ENCODE results near the gene ACO2. TPM values are rescaled to one million over a fixed set of nuclear protein-coding genes. Genes with fewer than 3 reads are reported as not detected.
A peak's percentile ranks its signal among the peaks of the same experiment; 100 is the strongest.

The ACO2 gene
- polyA plus RNA-seq, 2 donors = 22.6 to 59.7 TPM

- WGBS, 2 donors = 66 to 67% methylated on average over 12 of the region's 12 CpGs
- H3K36me3 ChIP-seq (ENCODE audit: control insufficient read depth in 2 of 2, insufficient read depth in 2 of 2, low read length in 1 of 2) = peaks cover 15 to 72% of the 10 kb centered on the region in 2 donors
- H3K4me3 ChIP-seq (ENCODE audit: low read depth in 1 of 2, low read length in 2 of 2) = no peak overlapping the region
- H3K9me3 ChIP-seq (ENCODE audit: control insufficient read depth in 2 of 2, insufficient read depth in 1 of 2, low read depth in 1 of 2, low read length in 1 of 2) = no peaks in the 10 kb centered on the region
- H3K27ac ChIP-seq (ENCODE audit: low read depth in 2 of 2, low read length in 1 of 2) = peak overlapping the region; percentile 47 to 87
- no peaks in the 10 kb centered on the region for H3K27me3 ChIP-seq (ENCODE audit: control insufficient read depth in 1 of 2, insufficient read depth in 2 of 2, low read length in 2 of 2)
- peaks cover 3 to 18% of the 10 kb centered on the region in 2 donors for H3K4me1 ChIP-seq (ENCODE audit: control insufficient read depth in 2 of 2, insufficient read depth in 2 of 2, low read length in 1 of 2)
These were observed 57.4 kb downstream of the ACO2 start for GRCh38 chr22:41526226-41526829.

DNA sequence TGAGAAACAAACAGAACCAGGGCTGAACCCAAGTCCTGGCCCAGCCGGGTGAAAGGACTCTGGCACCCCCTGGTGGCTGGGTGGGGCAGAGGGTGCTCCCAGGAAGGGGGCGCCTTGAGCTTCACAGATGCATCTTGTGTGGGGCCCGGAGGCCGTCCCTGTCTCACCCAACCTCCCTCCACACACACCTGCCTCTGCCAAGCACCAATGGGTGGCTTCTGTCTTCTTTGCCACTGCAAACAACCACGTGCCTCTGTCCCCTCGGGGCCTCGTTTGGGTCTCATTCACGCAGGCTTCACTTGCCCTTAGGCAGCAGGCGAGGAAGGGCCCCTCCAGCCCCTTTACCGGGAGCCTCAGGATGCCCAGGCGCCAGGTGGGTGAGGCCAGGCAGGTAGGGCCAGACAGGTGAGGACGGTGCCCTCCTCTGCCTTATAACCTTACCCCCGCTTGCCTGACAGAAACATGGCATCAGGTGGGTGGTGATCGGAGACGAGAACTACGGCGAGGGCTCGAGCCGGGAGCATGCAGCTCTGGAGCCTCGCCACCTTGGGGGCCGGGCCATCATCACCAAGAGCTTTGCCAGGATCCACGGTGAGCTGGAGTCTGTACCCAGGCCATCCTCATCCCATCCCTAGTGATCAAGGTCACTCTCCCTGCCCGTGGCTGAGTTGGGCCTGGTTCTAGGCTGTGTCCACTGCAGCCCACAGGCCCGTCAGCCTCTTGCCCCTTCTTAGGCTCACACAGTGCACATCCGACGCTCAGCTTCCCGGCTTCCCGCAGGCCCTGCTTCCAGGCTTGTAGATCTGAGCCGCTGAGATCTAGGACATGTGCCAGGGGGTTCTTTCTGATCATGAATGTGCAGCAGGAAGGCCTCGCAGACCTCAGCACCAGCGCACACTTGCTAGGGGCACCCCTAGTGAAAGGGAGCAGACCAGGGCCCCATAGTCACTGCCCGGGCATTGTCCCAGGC, 58.2 kb downstream of the ACO2 start:
- no peaks in the 10 kb centered on the region for H3K9me3 ChIP-seq (ENCODE audit: control insufficient read depth in 2 of 2, insufficient read depth in 1 of 2, low read depth in 1 of 2, low read length in 1 of 2)
- peaks cover 3 to 18% of the 10 kb centered on the region in 2 donors for H3K4me1 ChIP-seq (ENCODE audit: control insufficient read depth in 2 of 2, insufficient read depth in 2 of 2, low read length in 1 of 2)
- peak overlapping the region; percentile 47 to 87 for H3K27ac ChIP-seq (ENCODE audit: low read depth in 2 of 2, low read length in 1 of 2)
- H3K36me3 ChIP-seq (ENCODE audit: control insufficient read depth in 2 of 2, insufficient read depth in 2 of 2, low read length in 1 of 2) = peaks cover 15 to 80% of the 10 kb centered on the region in 2 donors
- WGBS, 2 donors = 59 to 63% methylated on average over 32 of the region's 32 CpGs
- no peak overlapping the region for H3K4me3 ChIP-seq (ENCODE audit: low read depth in 1 of 2, low read length in 2 of 2)
- H3K27me3 ChIP-seq (ENCODE audit: control insufficient read depth in 1 of 2, insufficient read depth in 2 of 2, low read length in 2 of 2) = no peaks in the 10 kb centered on the region

DNA sequence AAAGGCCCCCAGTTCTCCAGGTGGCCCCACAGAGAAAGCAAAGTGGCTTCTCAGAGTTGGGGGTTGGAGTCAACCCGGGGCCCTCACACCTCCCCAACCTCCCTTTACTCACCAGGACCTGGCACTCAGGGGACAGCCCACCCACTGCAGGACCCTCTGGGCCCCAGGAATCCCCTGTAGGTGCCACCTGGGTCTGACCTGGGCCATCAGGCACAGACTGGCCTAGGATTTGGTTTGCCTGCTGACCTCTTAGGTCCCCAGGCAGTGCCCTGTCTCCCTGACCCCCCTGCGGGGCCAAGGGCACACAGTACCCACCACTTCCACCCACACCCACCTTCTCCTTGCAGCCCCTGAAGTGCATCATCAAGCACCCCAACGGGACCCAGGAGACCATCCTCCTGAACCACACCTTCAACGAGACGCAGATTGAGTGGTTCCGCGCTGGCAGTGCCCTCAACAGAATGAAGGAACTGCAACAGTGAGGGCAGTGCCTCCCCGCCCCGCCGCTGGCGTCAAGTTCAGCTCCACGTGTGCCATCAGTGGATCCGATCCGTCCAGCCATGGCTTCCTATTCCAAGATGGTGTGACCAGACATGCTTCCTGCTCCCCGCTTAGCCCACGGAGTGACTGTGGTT, 59.3 kb downstream of the ACO2 start:
- 74 to 78% methylated on average over 16 of the region's 16 CpGs for WGBS, 2 donors
- H3K9me3 ChIP-seq (ENCODE audit: control insufficient read depth in 2 of 2, insufficient read depth in 1 of 2, low read depth in 1 of 2, low read length in 1 of 2) = no peaks in the 10 kb centered on the region
- peaks cover 15 to 81% of the 10 kb centered on the region in 2 donors for H3K36me3 ChIP-seq (ENCODE audit: control insufficient read depth in 2 of 2, insufficient read depth in 2 of 2, low read length in 1 of 2)
- H3K4me1 ChIP-seq (ENCODE audit: control insufficient read depth in 2 of 2, insufficient read depth in 2 of 2, low read length in 1 of 2) = peaks cover 3 to 18% of the 10 kb centered on the region in 2 donors
- peak overlapping the region in 1 of 2 donors; percentile 21 for H3K27ac ChIP-seq (ENCODE audit: low read depth in 2 of 2, low read length in 1 of 2)
- H3K27me3 ChIP-seq (ENCODE audit: control insufficient read depth in 1 of 2, insufficient read depth in 2 of 2, low read length in 2 of 2) = no peaks in the 10 kb centered on the region
- H3K4me3 ChIP-seq (ENCODE audit: low read depth in 1 of 2, low read length in 2 of 2) = no peak overlapping the region

DNA sequence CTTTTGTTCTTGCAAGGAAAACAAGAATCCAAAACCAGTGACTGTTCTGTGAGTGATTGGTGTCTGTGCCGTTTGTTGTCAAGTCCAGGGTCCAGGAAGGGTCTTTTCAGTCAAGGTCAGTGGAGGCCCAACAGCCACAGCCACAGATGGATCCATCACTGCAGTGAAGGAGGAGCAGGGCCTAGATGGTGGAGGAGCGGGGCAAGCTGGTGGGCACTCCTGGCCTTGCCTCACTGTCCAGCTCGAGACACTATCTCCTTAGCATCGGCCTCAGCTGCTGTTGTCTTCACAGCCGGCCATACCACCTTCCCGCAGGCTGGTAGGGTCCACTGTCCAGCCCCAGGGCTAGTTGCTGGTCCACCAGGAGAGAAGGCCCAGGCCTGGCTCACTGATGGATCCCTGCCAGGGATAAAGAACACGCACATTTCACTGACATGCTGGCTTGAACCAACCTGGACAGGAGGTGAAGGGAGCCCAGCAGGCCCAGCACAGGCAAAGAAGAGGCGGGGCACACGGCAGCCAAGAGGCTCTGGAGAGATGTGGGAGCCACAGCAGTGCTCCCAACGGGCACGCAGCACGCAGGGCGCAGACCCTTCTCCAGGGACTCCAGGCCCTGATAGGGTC, 60.1 kb downstream of the ACO2 start:
- whole genome bisulfite sequencing, 2 donors = 77 to 79% methylated on average over 13 of the region's 13 CpGs
- H3K4me3 ChIP-seq (ENCODE audit: low read depth in 1 of 2, low read length in 2 of 2) = no peak overlapping the region
- peaks cover 15 to 76% of the 10 kb centered on the region in 2 donors for H3K36me3 ChIP-seq (ENCODE audit: control insufficient read depth in 2 of 2, insufficient read depth in 2 of 2, low read length in 1 of 2)
- peak overlapping the region in 1 of 2 donors; percentile 19 for H3K27ac ChIP-seq (ENCODE audit: low read depth in 2 of 2, low read length in 1 of 2)
- H3K27me3 ChIP-seq (ENCODE audit: control insufficient read depth in 1 of 2, insufficient read depth in 2 of 2, low read length in 2 of 2) = no peaks in the 10 kb centered on the region
- H3K4me1 ChIP-seq (ENCODE audit: control insufficient read depth in 2 of 2, insufficient read depth in 2 of 2, low read length in 1 of 2) = peaks cover 3 to 11% of the 10 kb centered on the region in 2 donors
- H3K9me3 ChIP-seq (ENCODE audit: control insufficient read depth in 2 of 2, insufficient read depth in 1 of 2, low read depth in 1 of 2, low read length in 1 of 2) = no peaks in the 10 kb centered on the region

- WGBS, 2 donors = 77 to 82% methylated on average over 18 of the region's 18 CpGs
- Histone ChIP-seq H3K27ac (ENCODE audit: low read depth in 2 of 2, low read length in 1 of 2) (no peak overlapping the region), H3K36me3 (ENCODE audit: control insufficient read depth in 2 of 2, insufficient read depth in 2 of 2, low read length in 1 of 2) (peaks cover 8 to 62% of the 10 kb centered on the region in 2 donors), H3K9me3 (ENCODE audit: control insufficient read depth in 2 of 2, insufficient read depth in 1 of 2, low read depth in 1 of 2, low read length in 1 of 2) (no peaks in the 10 kb centered on the region), H3K4me1 (ENCODE audit: control insufficient read depth in 2 of 2, insufficient read depth in 2 of 2, low read length in 1 of 2) (no peaks in the 10 kb centered on the region), H3K27me3 (ENCODE audit: control insufficient read depth in 1 of 2, insufficient read depth in 2 of 2, low read length in 2 of 2) (no peaks in the 10 kb centered on the region), H3K4me3 (ENCODE audit: low read depth in 1 of 2, low read length in 2 of 2) (no peak overlapping the region)
These were observed 62.2 kb downstream of the ACO2 start for GRCh38 chr22:41530890-41531714.

- Histone ChIP-seq H3K4me1 (ENCODE audit: control insufficient read depth in 2 of 2, insufficient read depth in 2 of 2, low read length in 1 of 2) (no peaks in the 10 kb centered on the region), H3K9me3 (ENCODE audit: control insufficient read depth in 2 of 2, insufficient read depth in 1 of 2, low read depth in 1 of 2, low read length in 1 of 2) (no peaks in the 10 kb centered on the region), H3K4me3 (ENCODE audit: low read depth in 1 of 2, low read length in 2 of 2) (no peak overlapping the region), H3K27me3 (ENCODE audit: control insufficient read depth in 1 of 2, insufficient read depth in 2 of 2, low read length in 2 of 2) (no peaks in the 10 kb centered on the region), H3K27ac (ENCODE audit: low read depth in 2 of 2, low read length in 1 of 2) (no peak overlapping the region), H3K36me3 (ENCODE audit: control insufficient read depth in 2 of 2, insufficient read depth in 2 of 2, low read length in 1 of 2) (peaks cover 5 to 54% of the 10 kb centered on the region in 2 donors)
- 88 to 92% methylated on average over 17 of the region's 17 CpGs for WGBS, 2 donors
These were observed 63.0 kb downstream of the ACO2 start for GRCh38 chr22:41531715-41532477.

- H3K4me1 ChIP-seq (ENCODE audit: control insufficient read depth in 2 of 2, insufficient read depth in 2 of 2, low read length in 1 of 2) = no peaks in the 10 kb centered on the region
- H3K27ac ChIP-seq (ENCODE audit: low read depth in 2 of 2, low read length in 1 of 2) = peak overlapping the region in 1 of 2 donors; percentile 15
- no peaks in the 10 kb centered on the region for H3K27me3 ChIP-seq (ENCODE audit: control insufficient read depth in 1 of 2, insufficient read depth in 2 of 2, low read length in 2 of 2)
- peaks cover 5 to 42% of the 10 kb centered on the region in 2 donors for H3K36me3 ChIP-seq (ENCODE audit: control insufficient read depth in 2 of 2, insufficient read depth in 2 of 2, low read length in 1 of 2)
- 59 to 62% methylated on average over 19 of the region's 19 CpGs for WGBS, 2 donors
- no peaks in the 10 kb centered on the region for H3K9me3 ChIP-seq (ENCODE audit: control insufficient read depth in 2 of 2, insufficient read depth in 1 of 2, low read depth in 1 of 2, low read length in 1 of 2)
- no peak overlapping the region for H3K4me3 ChIP-seq (ENCODE audit: low read depth in 1 of 2, low read length in 2 of 2)
These were observed 64.2 kb downstream of the ACO2 start for GRCh38 chr22:41532908-41533825.

DNA sequence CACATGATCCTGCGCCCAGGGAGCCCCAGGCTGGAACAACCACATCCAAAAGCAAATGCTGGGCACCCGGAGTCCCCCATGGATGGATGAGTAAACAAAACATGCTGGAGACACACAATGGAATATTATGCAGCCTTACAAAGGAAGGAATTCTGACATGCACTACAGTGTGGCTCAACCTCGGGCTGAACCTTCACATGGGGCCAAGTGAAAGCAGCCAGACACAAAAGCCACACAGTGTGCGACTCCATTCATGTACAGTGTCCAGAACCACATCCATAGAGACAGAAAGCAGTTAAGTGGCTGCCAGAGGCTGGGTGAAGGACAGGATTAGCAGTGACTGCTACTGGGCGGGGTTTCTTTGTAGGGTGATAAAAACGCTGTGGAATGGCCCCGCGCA, 65.3 kb downstream of the ACO2 start:
- 85% methylated on average over 8 of the region's 8 CpGs for WGBS, 2 donors
- Histone ChIP-seq H3K36me3 (ENCODE audit: control insufficient read depth in 2 of 2, insufficient read depth in 2 of 2, low read length in 1 of 2) (peaks cover 2 to 35% of the 10 kb centered on the region in 2 donors), H3K27ac (ENCODE audit: low read depth in 2 of 2, low read length in 1 of 2) (no peak overlapping the region), H3K9me3 (ENCODE audit: control insufficient read depth in 2 of 2, insufficient read depth in 1 of 2, low read depth in 1 of 2, low read length in 1 of 2) (no peaks in the 10 kb centered on the region), H3K4me3 (ENCODE audit: low read depth in 1 of 2, low read length in 2 of 2) (no peak overlapping the region), H3K27me3 (ENCODE audit: control insufficient read depth in 1 of 2, insufficient read depth in 2 of 2, low read length in 2 of 2) (no peaks in the 10 kb centered on the region), H3K4me1 (ENCODE audit: control insufficient read depth in 2 of 2, insufficient read depth in 2 of 2, low read length in 1 of 2) (no peaks in the 10 kb centered on the region)
